ENCODE data around the gene PDZK1.
"Not testable (repeated sequence)": the region's sequence is repeated elsewhere in the genome, so short reads cannot be mapped to it uniquely, and the experiment has no call there.

PDZK1 gene

GRCh38 chr1:145707183-145707867, at the start of gene PDZK1:
Gene PDZK1 (minus strand): TSS chr1:145707368. CDS start chr1:145688021, 19,347 bp downstream.
- no peak for DNase-seq

- DNase-seq, result no peak
Measured at GRCh38 chr1:145751491-145752037, 44.4 kb upstream of the PDZK1 start.

- no peak for DNase-seq
Measured at GRCh38 chr1:145750426-145750825, 43.3 kb upstream of the PDZK1 start.

GRCh38 chr1:145747398-145748247, 40.5 kb upstream of the PDZK1 start:
- no peak for DNase-seq

GRCh38 chr1:145740269-145740668, 33.1 kb upstream of the PDZK1 start:
- DNase-seq, result no peak

GRCh38 chr1:145736191-145736590, 29.0 kb upstream of the PDZK1 start:
- no peak for DNase-seq

- no peak for DNase-seq
Measured at GRCh38 chr1:145730900-145731299, 23.7 kb upstream of the PDZK1 start.

- no peak for DNase-seq
Measured at GRCh38 chr1:145730467-145730866, 23.3 kb upstream of the PDZK1 start.

GRCh38 chr1:145729666-145730436, 22.7 kb upstream of the PDZK1 start:
- DNase-seq, result no peak

- no peak for DNase-seq
Measured at GRCh38 chr1:145729196-145729595, 22.0 kb upstream of the PDZK1 start.

GRCh38 chr1:145726193-145726592, 19.0 kb upstream of the PDZK1 start:
- DNase-seq, result not testable (repeated sequence)

GRCh38 chr1:145720878-145721671, 13.9 kb upstream of the PDZK1 start:
- DNase-seq, result peak; percentile 87

GRCh38 chr1:145720556-145720877, 13.3 kb upstream of the PDZK1 start:
- no peak for DNase-seq

GRCh38 chr1:145719230-145720079, 12.3 kb upstream of the PDZK1 start, which contains the start of gene CD160:
Gene CD160 (plus strand): TSS chr1:145719499. CDS start chr1:145728328, 8,829 bp downstream.
- peak; percentile 44 for DNase-seq

- DNase-seq, result not testable (repeated sequence)
Measured at GRCh38 chr1:145718465-145718864, 11.3 kb upstream of the PDZK1 start.

- no peak for DNase-seq
Measured at GRCh38 chr1:145717833-145718232, 10.7 kb upstream of the PDZK1 start.

GRCh38 chr1:145716641-145717345, 9.6 kb upstream of the PDZK1 start:
- no peak for DNase-seq

- DNase-seq, result no peak
Measured at GRCh38 chr1:145714524-145715111, 7.5 kb upstream of the PDZK1 start.

GRCh38 chr1:145711213-145711651, 4.1 kb upstream of the PDZK1 start:
- DNase-seq, result no peak
